Measurements from ENCODE around the gene SHC1.

Gene SHC1, protein sequence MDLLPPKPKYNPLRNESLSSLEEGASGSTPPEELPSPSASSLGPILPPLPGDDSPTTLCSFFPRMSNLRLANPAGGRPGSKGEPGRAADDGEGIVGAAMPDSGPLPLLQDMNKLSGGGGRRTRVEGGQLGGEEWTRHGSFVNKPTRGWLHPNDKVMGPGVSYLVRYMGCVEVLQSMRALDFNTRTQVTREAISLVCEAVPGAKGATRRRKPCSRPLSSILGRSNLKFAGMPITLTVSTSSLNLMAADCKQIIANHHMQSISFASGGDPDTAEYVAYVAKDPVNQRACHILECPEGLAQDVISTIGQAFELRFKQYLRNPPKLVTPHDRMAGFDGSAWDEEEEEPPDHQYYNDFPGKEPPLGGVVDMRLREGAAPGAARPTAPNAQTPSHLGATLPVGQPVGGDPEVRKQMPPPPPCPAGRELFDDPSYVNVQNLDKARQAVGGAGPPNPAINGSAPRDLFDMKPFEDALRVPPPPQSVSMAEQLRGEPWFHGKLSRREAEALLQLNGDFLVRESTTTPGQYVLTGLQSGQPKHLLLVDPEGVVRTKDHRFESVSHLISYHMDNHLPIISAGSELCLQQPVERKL

DNA sequence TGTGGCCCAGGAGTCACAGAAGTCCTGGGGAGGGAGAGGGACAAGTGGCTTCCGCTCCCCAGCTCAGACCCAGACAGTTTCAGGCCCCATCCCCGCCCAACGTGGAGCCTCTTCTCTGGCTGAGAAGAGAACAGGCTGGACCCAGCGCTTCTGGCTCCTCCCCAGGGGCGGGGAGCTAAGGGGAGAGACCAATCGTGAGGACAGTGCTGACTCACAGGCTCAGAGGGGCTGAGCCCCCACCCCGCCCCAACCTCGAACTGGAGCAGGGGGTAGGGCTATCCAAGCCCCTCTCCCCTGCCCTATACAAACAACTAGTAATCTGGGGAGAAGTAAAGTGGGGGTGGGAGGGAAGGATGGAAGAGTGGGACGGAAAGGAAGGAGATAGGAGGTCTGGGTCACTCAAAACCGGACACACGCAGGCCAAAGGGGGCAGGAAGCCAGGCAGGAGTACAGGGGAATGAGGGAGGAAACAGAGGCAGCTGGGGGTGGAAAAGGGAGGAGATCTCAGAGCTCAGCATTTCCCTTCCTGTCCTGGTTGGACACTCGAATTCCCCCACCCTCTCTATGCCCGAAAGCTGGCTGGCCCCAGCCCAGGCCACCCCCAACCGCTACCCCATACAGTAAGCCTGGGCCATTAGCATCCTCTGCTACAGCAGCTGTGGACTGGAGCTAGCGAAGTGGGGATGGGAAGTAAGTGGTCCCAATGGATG, at the start of gene SHC1:
Gene SHC1 (minus strand): TSS at position 117 of the 710 bp plus-strand sequence. CDS start 221 bp downstream, outside the sequence.
- DNase-seq (ENCODE audit: low read depth), result no peak

DNA sequence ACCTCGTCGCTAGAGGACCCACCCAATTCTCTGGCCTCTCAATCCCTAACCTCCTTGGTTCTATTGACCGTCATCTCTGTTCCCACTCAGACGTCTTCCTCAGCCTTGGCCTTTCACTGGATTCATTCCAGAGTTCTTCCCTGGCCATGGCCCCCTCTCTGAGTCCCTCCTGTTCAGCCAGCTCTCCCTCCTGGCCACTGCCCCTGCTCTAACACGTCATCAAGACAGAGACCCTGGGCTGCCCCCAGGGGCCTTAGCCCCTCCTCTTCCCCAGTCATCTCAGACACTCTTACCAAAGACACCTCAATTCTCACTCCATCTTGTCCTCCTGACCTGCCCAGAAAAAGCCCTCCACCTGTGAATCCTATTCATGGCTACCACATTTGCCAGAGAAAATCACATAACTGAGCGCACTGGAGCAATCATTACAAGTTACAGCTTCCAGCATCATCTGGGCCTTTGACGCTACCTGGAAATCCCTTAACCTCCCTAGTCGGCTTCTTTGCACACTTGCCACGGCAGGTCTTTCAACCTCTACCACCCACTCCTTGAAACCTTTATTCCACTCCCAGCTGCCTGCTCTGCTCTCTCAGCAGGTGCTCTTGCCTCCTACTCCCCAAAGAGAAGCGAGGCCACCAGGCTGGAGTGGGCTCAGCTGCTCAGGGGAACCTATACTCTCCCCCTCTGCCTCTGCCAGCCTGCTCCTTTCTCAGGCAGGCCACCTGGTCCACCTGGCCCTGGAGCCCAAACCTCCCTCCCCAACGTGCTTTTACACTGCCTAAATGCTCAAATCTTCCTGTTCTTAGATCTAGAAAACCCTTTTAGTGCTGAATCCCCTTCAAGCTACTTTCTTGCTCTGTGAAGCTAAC, 49.1 kb upstream of the SHC1 start:
- no peak for DNase-seq (ENCODE audit: low read depth)

DNA sequence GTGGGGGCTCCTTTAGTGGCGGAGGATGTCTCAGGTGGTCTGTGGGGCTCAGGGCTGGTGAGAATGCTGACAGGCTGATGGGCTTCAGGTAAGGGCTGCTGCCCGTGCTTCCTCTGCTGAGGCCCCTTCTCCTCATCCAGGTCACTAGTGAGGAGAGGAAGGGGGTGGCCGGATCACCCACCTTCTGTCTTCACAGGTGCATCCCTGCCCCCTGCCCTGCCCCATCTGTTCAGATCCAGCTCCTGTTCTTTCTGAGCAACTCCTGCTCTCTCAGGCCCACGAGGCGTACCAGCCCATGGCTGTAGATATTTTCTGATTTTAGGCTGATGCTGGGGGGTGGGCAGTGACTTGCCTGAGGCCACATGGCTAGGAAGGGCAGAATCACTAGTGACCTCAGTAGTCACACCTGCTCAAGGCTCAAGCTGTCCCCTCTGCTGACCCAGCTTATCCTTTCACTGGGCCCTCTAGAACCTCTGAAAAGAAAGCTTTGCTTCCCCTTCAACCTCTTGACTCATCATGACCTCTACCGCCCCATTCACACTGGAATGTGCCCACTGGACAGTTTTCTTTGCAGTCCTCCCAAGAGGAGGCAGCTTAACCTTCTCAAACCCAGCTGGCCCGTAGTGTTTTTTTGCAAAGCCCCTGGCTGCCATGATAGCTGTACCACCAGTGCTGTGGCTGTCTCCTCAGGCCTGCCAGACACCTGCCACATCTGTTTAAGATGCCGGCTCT, 48.2 kb upstream of the SHC1 start:
- DNase-seq (ENCODE audit: low read depth), result no peak

DNA sequence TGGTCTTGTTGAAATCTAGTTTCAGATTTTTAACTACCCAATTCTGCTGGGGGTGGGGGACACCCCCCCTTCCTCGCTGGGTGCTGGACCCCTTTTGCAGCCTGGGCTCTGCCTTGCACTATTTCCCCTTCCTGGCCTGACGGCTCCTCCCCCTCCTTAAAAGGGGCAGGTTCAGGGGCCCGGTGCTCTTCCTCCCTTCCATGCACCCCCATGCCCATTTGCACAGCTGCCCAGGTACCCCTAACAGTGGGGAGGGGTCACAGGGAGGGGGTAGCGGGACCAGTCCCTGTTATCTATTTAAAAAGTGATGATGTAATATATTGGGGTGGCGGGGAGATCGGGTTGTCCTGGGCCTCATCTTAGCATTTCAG, 47.4 kb upstream of the SHC1 start:
- no peak for DNase-seq (ENCODE audit: low read depth)

DNA sequence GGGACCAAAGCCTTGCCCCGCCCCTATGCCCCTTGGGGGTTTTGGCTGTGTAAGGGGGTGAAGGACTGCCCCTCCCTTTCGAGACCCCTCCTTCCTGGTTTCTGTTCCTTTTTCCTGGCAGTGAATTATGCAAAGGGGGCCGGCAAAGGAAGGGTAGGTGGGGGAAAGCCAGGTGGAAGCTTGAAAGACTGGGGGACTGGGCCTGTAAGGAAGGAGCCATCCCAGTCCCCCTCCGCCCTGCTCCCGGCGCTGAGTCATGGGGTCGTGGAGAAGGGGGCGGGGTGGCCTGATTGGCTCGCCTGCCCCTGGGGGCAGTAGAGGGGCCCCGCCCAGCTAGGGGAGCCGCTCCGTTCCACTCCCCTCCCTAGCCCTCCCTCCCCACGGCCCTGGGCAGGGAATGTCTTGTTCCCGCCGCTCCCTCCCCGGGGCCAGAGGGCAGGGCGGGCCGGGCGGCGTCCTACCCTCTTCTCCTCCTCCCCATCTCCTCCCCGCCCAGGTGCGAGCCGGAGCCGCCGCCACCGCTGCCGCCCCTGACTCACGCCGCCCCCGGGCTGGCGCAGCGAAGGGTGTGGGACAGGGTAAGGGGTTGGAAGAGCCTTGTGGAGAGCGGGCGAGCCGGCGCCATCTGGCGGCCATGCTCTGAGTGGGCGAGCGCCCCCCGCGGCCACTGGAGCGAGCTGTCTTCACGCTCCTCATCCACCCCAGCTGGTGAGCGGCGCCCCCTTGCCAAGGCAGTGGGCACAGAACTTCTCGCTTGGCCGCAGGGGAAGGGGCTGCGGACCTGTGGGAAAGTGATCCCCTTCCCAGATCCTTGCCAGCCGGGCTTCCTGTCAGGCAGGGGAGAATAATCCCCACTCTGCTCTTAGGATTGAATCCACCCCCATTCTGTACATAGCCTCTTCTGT, 46.7 kb upstream of the SHC1 start:
- DNase-seq (ENCODE audit: low read depth), result peak; percentile 78

DNA sequence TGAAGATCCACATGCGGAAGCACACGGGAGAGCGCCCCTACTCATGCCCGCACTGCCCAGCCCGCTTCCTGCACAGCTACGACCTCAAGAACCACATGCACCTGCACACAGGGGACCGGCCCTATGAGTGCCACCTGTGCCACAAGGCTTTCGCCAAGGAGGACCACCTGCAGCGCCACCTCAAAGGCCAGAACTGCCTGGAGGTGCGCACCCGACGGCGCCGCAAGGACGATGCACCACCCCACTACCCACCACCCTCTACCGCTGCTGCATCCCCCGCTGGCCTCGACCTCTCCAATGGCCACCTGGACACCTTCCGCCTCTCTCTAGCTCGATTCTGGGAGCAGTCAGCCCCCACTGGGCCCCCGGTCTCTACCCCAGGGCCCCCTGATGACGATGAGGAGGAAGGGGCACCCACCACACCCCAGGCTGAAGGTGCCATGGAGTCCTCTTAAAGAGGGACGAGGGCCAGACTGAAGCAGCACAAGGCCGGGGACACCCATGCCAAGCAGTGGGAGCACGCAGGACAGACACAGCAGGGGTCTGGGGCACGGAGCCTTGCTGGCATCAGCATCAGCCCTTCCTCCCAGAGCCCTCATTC, 45.8 kb upstream of the SHC1 start:
- DNase-seq (ENCODE audit: low read depth), result no peak

DNA sequence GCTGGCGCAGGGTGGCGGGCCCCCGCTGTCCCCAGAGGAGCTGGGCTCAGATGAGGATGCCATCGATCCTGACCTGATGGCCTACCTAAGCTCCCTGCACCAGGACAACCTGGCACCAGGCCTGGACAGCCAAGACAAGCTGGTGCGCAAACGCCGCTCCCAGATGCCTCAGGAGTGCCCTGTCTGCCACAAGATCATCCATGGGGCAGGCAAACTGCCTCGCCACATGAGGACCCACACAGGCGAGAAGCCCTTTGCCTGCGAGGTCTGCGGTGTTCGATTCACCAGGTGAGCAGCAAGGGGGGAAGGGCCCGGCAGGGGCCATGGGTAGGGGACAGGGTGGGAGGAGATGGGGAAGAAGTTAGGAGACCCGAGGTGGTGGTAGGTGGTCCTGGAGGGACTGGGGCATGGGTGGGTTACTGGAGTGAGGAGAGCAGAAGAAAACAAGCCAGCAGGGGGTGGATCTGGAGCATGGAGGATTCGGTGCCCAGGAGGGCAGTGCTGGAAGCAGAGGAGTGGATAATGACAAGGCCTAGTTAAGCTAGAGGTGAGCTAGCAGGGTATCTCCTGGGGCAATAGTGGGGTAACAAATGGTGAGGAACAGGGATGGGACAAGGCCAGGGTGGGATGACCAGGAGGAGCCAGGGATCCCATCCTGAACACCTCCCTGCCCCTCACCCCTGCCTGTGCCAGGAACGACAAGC, 45.1 kb upstream of the SHC1 start:
- DNase-seq (ENCODE audit: low read depth), result no peak

DNA sequence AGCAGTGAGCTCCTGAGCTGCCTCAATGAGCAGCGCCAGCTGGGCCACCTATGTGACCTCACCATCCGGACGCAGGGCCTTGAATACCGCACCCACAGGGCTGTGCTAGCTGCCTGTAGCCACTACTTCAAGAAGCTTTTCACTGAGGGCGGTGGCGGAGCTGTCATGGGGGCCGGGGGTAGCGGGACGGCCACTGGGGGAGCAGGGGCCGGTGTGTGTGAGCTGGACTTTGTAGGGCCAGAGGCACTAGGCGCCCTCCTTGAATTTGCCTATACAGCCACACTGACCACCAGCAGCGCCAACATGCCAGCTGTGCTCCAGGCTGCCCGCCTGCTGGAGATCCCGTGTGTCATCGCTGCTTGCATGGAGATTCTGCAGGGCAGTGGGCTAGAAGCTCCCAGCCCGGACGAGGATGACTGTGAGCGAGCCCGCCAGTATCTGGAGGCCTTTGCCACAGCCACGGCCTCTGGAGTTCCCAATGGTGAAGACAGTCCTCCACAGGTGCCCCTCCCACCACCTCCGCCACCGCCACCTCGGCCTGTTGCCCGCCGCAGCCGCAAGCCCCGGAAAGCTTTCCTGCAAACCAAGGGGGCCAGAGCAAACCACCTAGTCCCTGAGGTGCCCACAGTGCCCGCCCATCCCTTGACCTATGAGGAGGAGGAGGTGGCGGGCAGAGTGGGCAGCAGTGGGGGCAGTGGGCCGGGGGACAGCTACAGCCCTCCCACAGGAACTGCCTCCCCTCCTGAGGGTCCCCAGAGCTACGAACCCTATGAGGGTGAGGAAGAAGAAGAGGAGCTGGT, 44.4 kb upstream of the SHC1 start:
- DNase-seq (ENCODE audit: low read depth), result no peak

DNA sequence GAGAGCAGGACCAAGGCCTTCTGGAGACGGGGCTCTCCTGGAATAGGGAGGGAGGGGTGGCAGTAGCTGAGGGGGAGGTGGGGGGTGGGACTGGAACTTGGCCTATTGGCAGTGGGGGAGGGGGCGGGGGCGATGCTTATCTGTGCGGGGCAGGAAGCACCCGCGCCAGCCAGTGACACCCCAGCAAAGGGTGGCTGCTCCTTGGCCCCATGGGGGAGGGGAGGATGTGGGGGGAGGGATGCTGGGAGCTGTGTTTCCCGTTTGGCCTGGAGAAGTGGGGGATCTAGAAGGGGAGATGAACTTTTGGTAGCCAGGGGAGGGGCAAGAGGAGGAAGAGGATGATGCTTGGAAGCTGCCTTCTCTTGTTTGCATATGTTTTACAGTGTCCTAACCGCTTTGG, 43.1 kb upstream of the SHC1 start:
- peak; percentile 48 for DNase-seq (ENCODE audit: low read depth)

DNA sequence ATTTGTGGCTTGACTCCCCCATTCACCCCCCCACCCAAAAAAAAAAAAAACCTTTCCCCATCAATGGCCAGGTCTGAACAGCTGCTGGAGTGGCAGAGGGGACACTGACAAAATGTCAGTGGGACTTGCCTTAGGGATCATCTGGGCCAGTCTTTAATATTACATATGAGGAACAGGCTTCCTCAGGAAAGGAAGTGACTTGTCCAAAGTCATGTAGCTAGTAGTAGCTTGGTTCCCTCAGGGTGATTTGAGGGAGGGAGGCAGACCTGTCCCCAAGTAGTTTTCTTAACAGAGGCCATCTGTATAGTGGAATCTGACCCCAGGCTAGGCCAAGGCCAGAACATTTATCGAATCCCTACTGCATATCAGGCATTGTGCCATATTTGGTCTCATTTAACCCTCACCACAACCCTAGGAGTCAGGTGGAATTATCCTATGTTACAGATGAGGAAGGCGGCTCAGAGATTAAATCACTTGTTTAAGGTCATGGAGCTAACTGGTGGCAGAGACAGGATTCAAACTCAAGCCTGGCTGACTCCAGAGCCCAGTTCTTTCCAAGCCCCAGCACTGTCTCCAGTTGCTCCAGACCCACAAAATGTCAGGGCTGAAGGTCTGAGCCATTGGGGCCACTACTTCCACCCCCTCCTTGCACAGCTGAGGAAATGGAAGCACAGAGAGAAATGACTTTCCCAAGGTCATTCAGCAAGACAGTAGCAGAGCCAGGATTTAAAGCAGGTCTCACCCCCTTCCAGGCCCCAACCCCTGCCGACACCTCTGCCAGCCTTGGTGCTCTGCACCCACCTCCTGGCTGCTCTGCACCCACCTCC, 42.4 kb upstream of the SHC1 start:
- DNase-seq (ENCODE audit: low read depth), result no peak

DNA sequence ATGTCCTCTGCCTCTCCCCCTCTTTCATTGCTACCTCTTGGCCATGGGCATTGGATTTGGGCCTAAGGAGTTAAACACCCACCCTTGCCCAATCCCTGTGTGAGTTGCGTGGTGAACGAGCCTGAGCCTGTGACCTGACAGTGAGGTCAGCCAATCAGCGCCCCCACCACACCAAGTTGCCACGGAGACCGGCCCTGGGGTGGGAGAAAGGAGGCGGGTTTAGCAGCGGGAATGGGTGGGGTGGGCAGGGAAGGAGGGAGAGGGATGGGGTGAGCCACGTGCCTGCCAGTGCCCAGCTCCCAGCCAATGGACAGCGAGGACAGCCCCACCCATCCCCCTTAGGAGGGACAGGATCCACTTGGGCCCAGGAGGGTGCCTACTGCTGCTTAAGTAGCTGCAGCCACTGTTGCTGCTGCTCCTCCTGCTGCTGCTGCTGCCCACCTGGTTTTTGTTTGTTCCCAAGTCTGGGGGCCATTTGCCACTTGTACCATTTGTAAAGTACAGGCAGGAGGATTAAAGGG, 41.5 kb upstream of the SHC1 start:
- no peak for DNase-seq (ENCODE audit: low read depth)

DNA sequence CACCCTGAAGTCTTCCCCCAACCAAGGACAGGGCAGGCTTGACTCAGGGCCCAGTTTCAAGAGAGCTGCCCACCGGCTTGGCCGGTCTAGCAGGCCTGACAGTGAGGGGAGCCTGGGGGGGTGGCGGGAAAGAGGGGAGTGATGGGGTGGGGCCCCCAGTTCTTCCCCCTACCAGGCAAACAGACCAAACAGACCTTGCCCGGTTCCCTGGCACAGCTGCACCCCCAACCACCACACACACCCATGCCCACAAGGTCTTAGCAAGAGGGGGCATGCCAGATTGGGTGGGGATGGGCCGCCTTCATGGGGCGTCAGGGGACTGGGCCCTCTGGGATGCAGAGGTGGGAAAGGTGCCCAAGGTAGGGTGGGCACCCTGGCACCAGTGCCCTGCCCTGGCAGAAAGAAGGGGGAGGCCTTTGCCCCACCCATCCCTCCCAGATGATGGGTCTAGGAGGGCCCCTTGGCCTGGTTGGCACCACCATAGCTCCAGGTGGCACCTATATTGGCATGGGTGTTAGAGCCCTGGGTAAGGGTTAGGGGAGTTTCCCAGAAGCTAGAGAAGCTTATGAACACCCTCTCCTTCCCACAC, 41.0 kb upstream of the SHC1 start:
- DNase-seq (ENCODE audit: low read depth), result no peak

DNA sequence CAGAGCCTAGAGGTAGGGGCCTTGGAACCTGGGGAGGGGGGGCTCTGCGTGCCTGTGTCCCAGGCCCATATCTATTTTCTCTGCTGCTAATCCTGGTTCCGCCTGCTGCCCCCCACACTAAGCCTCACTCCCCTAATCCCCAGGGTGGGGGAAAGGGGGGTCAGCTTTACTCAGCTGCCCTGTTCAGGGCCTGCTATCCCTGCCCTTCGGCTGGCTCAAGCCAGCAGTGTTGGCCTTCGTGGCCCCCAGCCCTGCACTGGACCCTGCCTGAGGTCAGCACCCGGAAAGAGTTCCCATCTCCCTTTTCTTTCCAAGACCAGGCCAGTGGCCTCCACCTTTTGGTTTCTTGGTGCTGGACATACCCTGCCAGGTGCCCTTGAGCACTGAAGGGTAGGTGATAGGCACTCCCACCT, 40.5 kb upstream of the SHC1 start:
- no peak for DNase-seq (ENCODE audit: low read depth)

DNA sequence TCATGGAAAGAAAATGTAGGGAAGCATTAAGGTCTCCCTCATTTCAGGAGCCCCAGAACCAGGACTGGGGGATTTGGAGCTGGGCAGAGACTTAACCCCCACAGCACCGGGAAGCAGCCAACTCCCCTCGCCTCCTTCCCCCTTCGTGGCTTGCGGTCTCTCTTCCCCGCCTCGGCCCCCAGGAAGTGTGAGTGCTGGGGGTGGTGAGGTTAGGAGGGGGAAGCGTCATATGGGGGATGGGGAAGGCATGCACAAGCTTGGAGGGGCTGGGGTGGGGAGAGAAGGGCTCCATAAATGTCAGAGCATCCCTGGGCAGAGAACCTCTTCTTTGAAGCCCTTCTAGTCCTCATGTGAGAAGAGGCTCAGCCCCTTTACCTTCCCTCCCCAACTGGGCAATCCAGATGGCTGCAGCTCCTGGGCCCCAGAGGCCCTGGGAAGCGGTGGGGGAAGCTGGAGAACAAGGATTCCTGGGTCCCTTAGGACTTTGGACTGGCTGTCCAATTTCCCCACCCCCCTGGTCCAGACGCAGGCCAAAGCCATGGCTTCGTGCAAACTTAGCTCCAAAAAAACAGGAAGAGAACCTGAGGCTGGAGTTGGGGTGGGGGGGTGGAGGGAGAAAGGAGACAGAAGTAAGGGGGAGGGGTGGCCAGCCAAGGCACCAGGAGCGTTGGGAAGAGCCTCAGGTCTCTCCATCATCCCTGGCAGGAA, 39.8 kb upstream of the SHC1 start:
- no peak for DNase-seq (ENCODE audit: low read depth)

DNA sequence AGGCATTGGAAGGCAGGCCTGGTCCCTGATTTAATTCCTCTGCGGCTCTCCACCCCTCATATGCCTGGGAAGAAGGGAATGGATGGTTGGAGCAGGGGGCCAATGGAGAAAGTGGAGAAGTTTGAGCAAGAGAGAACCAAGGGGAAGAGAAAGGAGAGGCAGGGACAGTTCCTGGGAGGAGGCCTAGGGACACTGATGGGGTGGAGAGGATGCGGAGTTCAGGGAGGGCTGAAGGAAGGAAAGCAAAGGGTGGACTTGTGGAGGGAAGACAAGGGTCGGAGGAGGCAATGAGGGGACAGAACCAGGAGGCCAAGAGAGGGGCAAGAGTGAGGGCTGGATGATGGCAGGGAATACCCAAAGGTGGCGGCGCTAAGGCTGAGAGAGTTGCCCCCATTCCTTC, 39.2 kb upstream of the SHC1 start:
- no peak for DNase-seq (ENCODE audit: low read depth)

DNA sequence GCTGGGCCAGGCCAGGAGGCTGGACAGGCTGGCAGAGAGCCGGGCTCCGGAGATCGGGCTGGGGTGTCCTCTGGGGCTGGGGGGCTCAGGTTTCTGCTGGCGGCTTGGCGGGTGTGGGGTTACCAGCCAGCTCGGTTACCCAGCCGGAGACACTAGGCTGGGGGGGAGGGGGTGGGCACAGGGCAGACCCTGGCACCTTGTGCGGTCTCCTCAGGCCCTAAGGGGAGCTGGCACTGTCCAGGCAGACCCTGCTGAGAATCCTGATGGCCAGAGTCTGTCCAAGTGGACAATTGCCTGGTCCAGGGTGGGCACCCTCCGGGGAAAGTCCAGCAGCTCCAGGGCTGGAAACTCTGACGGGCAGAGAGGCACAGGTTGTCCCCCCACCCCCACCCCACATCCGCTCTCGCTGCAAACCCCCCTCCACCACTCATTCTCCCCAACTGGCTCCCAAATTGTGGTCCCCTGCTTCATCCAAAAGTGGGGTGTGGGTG, 38.7 kb upstream of the SHC1 start:
- no peak for DNase-seq (ENCODE audit: low read depth)
